ENCODE data around the gene HIC1.

GRCh38 chr17:2029911-2030778 lies 24.8 kb upstream of the HIC1 start, which contains the start of gene DPH1:
- peak in 2 of 6 experiments; percentile 22 to 24 for TF ChIP-seq CTCF (IDR thresholded peaks at IDR 0.05)
- peak in 1 of 2 donors; percentile 29 for TF ChIP-seq POLR2A (IDR thresholded peaks at IDR 0.05)

Data from Peyer's patch (tissue), 4 donors.